Heart right ventricle (tissue), 16 donors: Measurements from ENCODE around the gene PLPPR1. TPM values are rescaled to one million over a fixed set of nuclear protein-coding genes. Genes with fewer than 3 reads are reported as not detected.

Source experiments
- ATAC-seq, 8 donors: fragments of 200-7000 bp; cut with Tn5 transposase; one replicate each; pipeline ENCODE4 v1.9.1; 2020; ENCODE audit warnings: mild to moderate bottlenecking in 8 of 8, moderate library complexity in 8 of 8, moderate number of reproducible peaks in 1 of 8
- DNase-seq, 2 donors: peaks; one replicate each; pipeline ENCODE4 v3.0.0-alpha.2; 2020
- H3K27ac ChIP-seq, 10 donors: fragments of 200-600 bp; sonication (generic) in 2 of 10; one replicate each; pipeline versions ENCODE4 v1.5.0 to v1.8.0; 2020 to 2022; ENCODE audit warnings: mild to moderate bottlenecking in 3 of 10
- H3K27me3 ChIP-seq, 7 donors: fragments of 200-600 bp; one replicate each; pipeline ENCODE4 v1.8.0; 2021 to 2022; ENCODE audit warnings: mild to moderate bottlenecking in 2 of 7
- H3K36me3 ChIP-seq, 9 donors: fragments of 200-600 bp; sonication (generic) in 1 of 9; one replicate each; pipeline versions ENCODE4 v1.5.0 to v1.8.0; 2020 to 2022; ENCODE audit warnings: mild to moderate bottlenecking in 2 of 9
- H3K4me1 ChIP-seq, 9 donors: fragments of 200-600 bp; sonication (generic) in 1 of 9; one replicate each; pipeline versions ENCODE4 v1.5.0 to v1.8.0; 2020 to 2022; ENCODE audit warnings: mild to moderate bottlenecking in 4 of 9
- H3K4me3 ChIP-seq, 10 donors: fragments of 200-600 bp; sonication (generic) in 2 of 10; one replicate each; pipeline versions ENCODE4 v1.5.0 to v1.8.0; 2020 to 2022; ENCODE audit warnings: mild to moderate bottlenecking in 7 of 10, moderate library complexity in 2 of 10
- H3K9me3 ChIP-seq, 11 donors: fragments of 200-600 bp in 10 of 11; sonication (generic) in 2 of 11; one replicate each; pipeline versions ENCODE4 v1.5.0 to v1.8.0; 2013 to 2022; ENCODE audit warnings: mild to moderate bottlenecking in 2 of 11, control low read depth in 1 of 11, moderate library complexity in 1 of 11
- WGBS, 2 donors: extraction: QIAGEN DNeasy Blood & Tissue Kit; methylation state at CpG; one replicate each; pipeline ENCODE4 v1.1.7; 2013; ENCODE audit warnings: inconsistent platforms in 1 of 2; 5-methylcytosine and 5-hydroxymethylcytosine counted together
- intact Hi-C, 10 donors: fragments of 100-400 bp; cut with DNase I; formaldehyde crosslinking; loops; one replicate each; pipeline versions ENCODE4 v1.11.1 to v1.14.2; 2022
- polyA plus RNA-seq, 2 donors: library from polyadenylated mRNA; stranded (reverse); fragments of 200-250 nt; gene quantifications; one replicate each; pipeline ENCODE4 v1.2.3, GENCODE V29; 2013
- total RNA-seq, 10 donors: library from RNA; stranded (reverse); fragmentation: NEBNext Ultra II Directional in 3 of 10; extraction: Animal tissue kit (Norgen Biotek cat#: 25700) in 3 of 10; gene quantifications; one replicate each; pipeline versions ENCODE4 v1.2.1 to v1.2.4, GENCODE V29; 2021 to 2023
- TF ChIP-seq, protein P1 (sequence below), 9 donors: fragments of 200-600 bp; sonication (generic) in 2 of 9; IDR thresholded peaks; one replicate each; pipeline versions ENCODE4 v1.5.0 to v1.8.0; 2021 to 2022; ENCODE audit warnings: antibody characterized with exemption in 9 of 9, mild to moderate bottlenecking in 5 of 9, moderate library complexity in 1 of 9
- donor health status: Arrhythmogenic right ventricular cardiomyopathy.
- donor health status: ischemic (EF 13 %, LVEDD 7.1; RV severe dilation, severe dysfunction).
- donor health status: healthy with polysubstance abuse.
- donor health status: DM: no; HTN: yes; CAD: no.
- donor health status: DM: no; HTN: no; CAD: no.
- donor health status: ischemic (EF 25% LVEDD 6.9; RV normal size, moderate dysfunction).
- donor health status: ischemic (EF 25% LVEDD 5.7; RV mildly dilated, moderate dysfunction).
- donor health status: healthy.
- donor health status: DM: yes; HTN: yes; CAD: no.
- donor health status: Ischemic cardiomyopathy.
- donor health status: ischemic (EF 35%, LVEDD 5.7; RV mildly dilated, moderate dysfunction).
- donor health status: nonischemic (EF 11% LVEDD 7.7; RV severe dilation, severe dysfunction).
- donor health status: DM: yes; HTN: yes; CAD: no.
- donor health status: PGD.
- donor health status: ischemic (EF 29% LVEDD 5.4; RV normal size, mild dysfunction).
- donor health status: nonischemic (EF 23%, LVEDD 6.1; RV moderate dilation, normal function).

The PLPPR1 gene
- total and polyA plus RNA-seq, 12 donors: not detected

- Histone ChIP-seq H3K9me3 (no peaks in the 10 kb centered on the region), H3K27ac (no peak overlapping the region), H3K4me3 (no peak overlapping the region), H3K4me1 (peaks cover 0 to 8% (median 0%) of the 10 kb centered on the region in 9 donors), H3K36me3 (no peaks in the 10 kb centered on the region), H3K27me3 (no peaks in the 10 kb centered on the region)
- intact Hi-C loops: no loop called here
- no peak for DNase-seq
- 59 to 61% methylated on average over 4 of the region's 4 CpGs for WGBS, 2 donors
- ATAC-seq: peak in 4 of 8 donors; percentile 17 to 62 (median 44)
- TF ChIP-seq, protein P1, sequence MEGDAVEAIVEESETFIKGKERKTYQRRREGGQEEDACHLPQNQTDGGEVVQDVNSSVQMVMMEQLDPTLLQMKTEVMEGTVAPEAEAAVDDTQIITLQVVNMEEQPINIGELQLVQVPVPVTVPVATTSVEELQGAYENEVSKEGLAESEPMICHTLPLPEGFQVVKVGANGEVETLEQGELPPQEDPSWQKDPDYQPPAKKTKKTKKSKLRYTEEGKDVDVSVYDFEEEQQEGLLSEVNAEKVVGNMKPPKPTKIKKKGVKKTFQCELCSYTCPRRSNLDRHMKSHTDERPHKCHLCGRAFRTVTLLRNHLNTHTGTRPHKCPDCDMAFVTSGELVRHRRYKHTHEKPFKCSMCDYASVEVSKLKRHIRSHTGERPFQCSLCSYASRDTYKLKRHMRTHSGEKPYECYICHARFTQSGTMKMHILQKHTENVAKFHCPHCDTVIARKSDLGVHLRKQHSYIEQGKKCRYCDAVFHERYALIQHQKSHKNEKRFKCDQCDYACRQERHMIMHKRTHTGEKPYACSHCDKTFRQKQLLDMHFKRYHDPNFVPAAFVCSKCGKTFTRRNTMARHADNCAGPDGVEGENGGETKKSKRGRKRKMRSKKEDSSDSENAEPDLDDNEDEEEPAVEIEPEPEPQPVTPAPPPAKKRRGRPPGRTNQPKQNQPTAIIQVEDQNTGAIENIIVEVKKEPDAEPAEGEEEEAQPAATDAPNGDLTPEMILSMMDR (IDR thresholded peaks at IDR 0.05): no peak
Observed at GRCh38 chr9:101047848-101048397, 19.4 kb downstream of the PLPPR1 start.

DNA sequence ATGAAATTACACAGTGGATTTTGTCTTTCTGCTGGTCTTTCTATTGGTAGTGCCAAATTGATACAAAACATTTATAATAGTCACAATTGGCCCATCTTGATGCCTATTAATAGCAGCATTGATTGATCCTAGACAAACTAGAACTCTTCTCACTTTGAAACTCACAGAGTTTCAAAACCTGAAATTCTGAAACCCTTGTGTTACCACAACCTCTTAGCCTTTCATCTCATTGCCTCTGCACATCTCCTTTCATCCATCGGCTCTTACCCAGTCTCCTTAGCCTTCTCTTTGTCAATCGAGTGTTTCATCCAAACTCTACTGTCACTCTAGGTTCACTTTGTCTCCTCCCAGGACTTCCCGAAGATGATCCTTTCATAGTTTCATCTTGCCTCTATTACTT is 22.1 kb downstream of the PLPPR1 start:
- H3K27ac ChIP-seq: no peak overlapping the region
- no peak for ATAC-seq
- peaks cover 0 to 8% (median 0%) of the 10 kb centered on the region in 9 donors for H3K4me1 ChIP-seq
- no peaks in the 10 kb centered on the region for H3K27me3 ChIP-seq
- no peak for DNase-seq
- H3K4me3 ChIP-seq: no peak overlapping the region
- TF ChIP-seq, protein P1 (IDR thresholded peaks at IDR 0.05): no peak
- WGBS, 2 donors: 86 to 90% methylated on average over 3 of the region's 3 CpGs
- H3K9me3 ChIP-seq: no peaks in the 10 kb centered on the region
- intact Hi-C loops: no loop called here
- no peaks in the 10 kb centered on the region for H3K36me3 ChIP-seq

DNA sequence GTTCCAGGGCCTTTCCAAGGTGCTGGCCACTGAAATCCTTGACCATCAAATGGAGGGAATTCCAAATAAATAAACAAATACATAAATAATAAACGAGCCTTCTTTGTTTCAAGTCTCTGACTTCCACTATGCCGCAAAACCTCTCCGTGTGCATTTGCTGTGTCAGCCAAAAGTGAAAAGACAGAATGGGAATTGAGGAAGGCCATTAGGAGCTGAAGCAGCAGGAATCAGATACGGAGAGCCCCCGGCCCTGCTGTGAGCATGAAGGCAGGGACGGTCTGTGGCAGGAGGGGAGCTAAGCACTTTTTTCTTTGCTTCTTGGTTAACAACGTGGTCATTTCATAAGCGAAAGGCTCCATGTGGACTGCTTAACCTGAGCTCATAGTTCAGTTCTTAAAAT is 26.1 kb downstream of the PLPPR1 start:
- DNase-seq (no peak), ATAC-seq (no peak)
- Histone ChIP-seq H3K27ac (no peak overlapping the region), H3K4me3 (no peak overlapping the region), H3K27me3 (peaks cover 0 to 5% (median 0%) of the 10 kb centered on the region in 7 donors), H3K36me3 (no peaks in the 10 kb centered on the region), H3K4me1 (no peaks in the 10 kb centered on the region), H3K9me3 (no peaks in the 10 kb centered on the region)
- intact Hi-C loops: no loop called here
- 47 to 54% methylated on average over 8 of the region's 8 CpGs for WGBS, 2 donors
- TF ChIP-seq, protein P1 (IDR thresholded peaks at IDR 0.05): no peak

DNA sequence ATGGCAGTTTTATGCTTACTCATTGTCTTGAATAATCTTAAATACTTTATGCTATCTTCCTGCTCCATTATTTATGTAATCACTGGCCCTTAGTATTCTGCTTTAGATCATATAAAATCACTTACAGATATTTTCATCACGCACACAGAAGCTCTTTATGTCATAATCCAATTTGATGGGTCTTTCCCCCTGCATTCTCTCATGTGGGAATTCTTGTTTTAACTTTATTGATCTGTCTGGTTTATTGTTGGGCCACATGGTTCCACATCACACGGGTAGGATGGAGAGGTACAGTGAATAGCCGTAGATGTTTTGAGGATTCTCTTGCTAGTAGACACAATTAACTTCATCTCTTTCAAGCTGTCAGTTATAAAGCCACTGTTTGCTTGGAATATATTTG is 27.0 kb downstream of the PLPPR1 start:
- no peaks in the 10 kb centered on the region for H3K36me3 ChIP-seq
- TF ChIP-seq, protein P1 (IDR thresholded peaks at IDR 0.05): no peak
- peaks cover 0 to 5% (median 0%) of the 10 kb centered on the region in 7 donors for H3K27me3 ChIP-seq
- H3K9me3 ChIP-seq: no peaks in the 10 kb centered on the region
- no peak overlapping the region for H3K4me3 ChIP-seq
- no peaks in the 10 kb centered on the region for H3K4me1 ChIP-seq
- ATAC-seq: no peak
- no peak for DNase-seq
- H3K27ac ChIP-seq: no peak overlapping the region
- intact Hi-C loops: no loop called here
- WGBS, 2 donors: 81 to 82% methylated on average over 3 of the region's 3 CpGs
